ENCODE data around the gene TTC39B. TPM values are rescaled to one million over a fixed set of nuclear protein-coding genes. Genes with fewer than 3 reads are reported as not detected.
A peak's percentile ranks its signal among the peaks of the same experiment; 100 is the strongest.

TTC39B gene
- total RNA-seq, 1 donor from 2014 or later: 7.1 TPM

- no peak for DNase-seq (ENCODE audit: low spot score)
Measured at GRCh38 chr9:15231788-15232635, 75.0 kb downstream of the TTC39B start.

GRCh38 chr9:15229409-15229808 lies 77.6 kb downstream of the TTC39B start:
- no peak for DNase-seq (ENCODE audit: low spot score)
- no peak for ATAC-seq

More at GRCh38 chr9:15231788-15232635, 75.0 kb downstream of the TTC39B start:
- peak; percentile 80 for ATAC-seq

- DNase-seq (ENCODE audit: low spot score): no peak
Measured at GRCh38 chr9:15227491-15227890, 79.5 kb downstream of the TTC39B start.

DNA sequence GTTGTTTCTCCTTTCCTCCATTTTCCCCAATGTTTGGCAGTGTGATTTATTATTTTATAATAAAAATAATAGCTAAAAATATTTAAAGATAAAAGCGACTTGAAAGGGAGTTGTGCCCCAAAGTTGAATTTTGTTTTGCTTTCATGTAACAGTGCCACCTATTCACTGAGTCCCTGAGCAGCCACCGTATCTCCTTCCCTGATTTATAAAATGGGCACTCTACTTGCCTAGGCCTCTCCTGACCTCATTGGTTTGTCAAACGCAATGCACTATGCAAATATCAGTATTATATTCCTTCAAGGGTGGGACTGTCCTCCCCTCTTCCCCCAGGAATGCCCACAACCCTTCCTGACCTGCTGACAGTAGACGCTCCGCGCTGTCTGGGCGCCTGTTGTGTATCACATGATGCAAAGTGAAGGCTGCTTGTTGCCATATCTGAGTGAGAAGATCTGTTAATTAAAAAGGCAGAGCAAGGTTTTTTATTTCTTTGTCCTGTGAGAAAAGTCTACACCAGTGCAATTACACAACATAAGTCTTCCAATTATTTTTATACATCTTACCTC lies 81.4 kb downstream of the TTC39B start:
- DNase-seq (ENCODE audit: low spot score): no peak
- no peak for ATAC-seq

More at GRCh38 chr9:15227491-15227890, 79.5 kb downstream of the TTC39B start:
- ATAC-seq: no peak

DNA sequence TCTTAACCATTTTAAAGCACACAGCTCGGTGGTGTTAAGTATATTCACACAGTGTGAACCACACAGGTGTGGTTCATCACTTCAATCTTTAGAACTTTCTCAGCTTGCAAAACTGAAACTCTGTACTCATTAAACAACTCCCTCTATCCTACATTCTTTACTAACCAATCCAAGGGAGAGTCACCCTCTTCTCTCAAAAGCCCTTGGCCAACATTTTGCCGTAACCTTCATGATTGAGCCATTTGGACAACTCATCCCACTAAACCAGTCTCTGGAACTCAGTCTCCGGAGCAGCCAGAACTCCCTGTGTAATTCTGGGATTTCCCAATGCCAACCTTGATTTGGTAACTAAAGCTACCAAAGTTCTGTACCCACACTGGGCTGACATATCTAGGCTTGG lies 84.7 kb downstream of the TTC39B start:
- ATAC-seq (peak; percentile 82), DNase-seq (ENCODE audit: low spot score) (no peak)

DNA sequence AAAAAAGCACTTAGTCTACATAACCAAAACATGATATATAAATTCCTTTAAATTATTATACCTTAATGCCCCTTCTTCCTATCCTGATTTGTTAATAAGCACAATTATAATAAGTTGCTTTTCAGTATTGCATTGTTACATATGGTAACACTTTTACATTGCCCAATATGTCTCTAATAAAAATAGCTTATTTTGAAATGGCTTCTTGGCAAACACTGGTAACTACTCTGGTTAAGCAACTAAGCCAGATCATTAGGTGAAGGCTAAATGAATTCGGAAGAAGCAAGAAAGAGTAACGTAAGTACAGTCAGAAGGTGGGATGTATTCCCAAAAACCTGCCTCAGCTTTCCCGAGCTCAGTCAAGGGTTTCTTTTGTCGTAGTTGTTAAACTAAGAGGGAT lies 85.3 kb downstream of the TTC39B start:
- ATAC-seq: no peak
- no peak for DNase-seq (ENCODE audit: low spot score)

DNA sequence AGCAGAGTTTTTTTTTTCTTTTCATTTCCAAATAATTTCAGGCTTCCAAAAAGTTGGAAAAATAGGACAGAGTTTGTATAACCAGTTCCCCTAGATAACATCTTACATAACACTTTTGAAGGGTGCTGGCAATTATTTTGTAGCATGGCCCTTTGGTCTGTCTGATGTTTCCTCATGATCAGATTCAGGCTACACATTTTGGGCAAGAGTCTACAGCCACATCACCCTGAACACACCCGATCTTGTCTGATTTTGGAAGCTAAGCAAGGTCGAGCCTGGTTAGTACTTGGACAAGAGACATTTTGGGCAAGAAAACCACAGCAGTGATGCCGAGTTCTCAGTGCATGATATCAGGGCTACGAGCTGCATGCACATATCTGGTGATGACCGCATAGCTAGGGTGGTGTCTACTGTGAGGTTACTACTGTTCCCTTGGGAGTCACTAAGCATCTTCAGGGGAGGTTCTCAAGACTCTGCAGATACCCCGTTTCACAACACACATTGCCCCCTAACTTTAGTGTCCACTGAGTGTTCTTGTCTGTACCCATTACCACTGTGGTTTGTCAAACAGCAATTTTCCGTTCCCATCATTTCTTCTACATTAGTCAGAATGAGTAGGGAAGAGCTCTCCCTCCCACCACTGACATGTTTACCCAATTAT lies 86.2 kb downstream of the TTC39B start:
- no peak for DNase-seq (ENCODE audit: low spot score)
- peak; percentile 28 for ATAC-seq

DNA sequence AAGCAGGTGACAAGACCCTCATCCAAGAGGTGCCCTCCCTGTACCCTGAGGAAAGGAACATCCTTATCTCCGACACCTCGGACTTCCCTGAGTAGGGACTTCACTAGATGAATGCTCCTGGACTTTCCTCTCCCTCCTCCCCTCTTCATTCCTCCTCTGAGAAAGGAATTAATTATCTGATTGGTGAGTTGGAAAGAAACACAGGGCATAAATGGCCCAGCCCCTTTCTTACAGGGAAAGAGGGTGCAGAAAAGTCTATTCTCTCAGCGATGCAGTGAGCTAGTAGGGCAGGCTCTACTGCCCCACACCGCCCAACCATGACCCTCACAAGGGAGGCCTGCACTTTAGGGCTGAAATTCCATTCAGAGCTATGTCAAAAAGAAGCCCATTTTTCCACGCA lies 87.5 kb downstream of the TTC39B start:
- DNase-seq (ENCODE audit: low spot score) (no peak), ATAC-seq (no peak)

- no peak for ATAC-seq
- no peak for DNase-seq (ENCODE audit: low spot score)
Measured at GRCh38 chr9:15218994-15219393, 88.0 kb downstream of the TTC39B start.

- DNase-seq (ENCODE audit: low spot score) (no peak), ATAC-seq (no peak)
Measured at GRCh38 chr9:15213249-15213648, 93.8 kb downstream of the TTC39B start.

- no peak for DNase-seq (ENCODE audit: low spot score)
- peak; percentile 77 for ATAC-seq
Measured at GRCh38 chr9:15211815-15212495, 95.1 kb downstream of the TTC39B start.

GRCh38 chr9:15211160-15211814 lies 95.7 kb downstream of the TTC39B start:
- ATAC-seq: peak; percentile 97
- no peak for DNase-seq (ENCODE audit: low spot score)

DNA sequence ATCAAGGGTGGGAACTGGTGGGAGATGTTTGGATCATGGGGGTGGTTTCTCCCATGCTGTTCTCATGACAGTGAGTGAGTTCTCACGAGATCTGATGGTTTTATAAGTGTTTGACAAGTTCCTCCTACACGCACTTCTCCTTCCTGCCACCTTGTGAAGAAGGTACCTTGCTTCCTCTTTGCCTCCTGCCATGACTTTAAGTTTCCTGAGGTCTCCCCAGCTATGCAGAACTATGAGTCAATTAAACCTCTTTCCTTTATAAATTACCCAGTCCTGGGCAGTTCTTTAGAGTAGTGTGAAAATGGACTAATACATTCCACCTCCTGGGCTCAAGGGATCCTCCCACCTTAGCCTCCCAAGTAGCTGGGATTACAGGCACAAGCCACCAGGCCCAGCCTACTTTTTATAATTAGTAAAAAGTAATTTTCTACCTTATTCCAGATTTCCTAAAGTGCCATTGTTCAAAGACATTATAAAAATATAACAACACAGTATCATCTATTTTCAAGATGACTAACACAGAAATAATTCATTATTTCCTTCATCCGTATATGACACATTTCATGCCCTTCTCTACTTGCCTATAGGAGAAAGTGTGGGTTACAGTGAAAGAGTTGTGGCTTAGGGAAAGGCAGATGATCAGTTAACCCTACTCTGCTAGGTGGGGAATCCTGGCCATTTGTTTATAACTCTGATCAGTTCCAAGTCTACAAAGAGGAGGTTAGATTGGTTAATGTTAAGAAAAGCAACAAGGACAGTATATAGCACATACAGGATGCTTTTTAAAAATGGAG lies 99.9 kb downstream of the TTC39B start:
- ATAC-seq (no peak), DNase-seq (ENCODE audit: low spot score) (no peak)

DNA sequence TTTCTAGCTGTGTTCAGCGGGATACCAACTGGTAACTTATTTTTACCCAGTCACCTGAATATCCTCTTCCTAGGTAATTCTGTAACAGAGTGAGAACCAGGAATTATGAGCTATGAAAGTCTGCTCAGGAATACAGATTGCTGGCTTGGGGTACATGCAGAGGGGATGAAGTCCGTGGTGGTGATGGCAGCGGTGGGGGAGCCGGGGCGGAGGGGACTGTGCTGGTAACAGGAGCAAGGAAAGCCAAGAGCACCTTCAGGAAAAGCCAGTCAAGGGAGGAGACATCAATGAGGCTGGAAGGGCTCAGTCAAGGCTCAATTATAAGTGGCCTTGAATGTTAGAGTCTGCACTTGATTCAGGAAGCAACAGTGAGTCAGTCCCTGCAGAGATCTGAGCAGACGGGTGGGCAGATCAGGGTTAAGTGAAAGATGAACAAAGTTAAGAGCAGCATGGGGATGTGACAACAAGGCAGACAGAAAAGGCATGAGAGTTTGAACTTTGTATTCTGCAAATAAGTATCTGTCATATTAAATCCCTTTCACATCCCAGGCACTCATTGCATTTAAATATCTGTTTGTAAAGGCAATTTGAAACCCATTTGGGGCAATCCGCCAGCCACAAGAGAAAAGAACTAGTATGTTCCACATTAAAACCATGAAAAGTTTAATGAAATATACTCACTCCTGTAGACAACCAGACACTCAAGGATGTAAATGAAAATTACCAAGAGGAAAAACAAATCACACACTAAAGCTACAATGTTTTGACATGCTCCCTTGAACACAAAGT lies 101.2 kb downstream of the TTC39B start:
- DNase-seq (ENCODE audit: low spot score) (no peak), ATAC-seq (no peak)

- no peak for DNase-seq (ENCODE audit: low spot score)
- no peak for ATAC-seq
Measured at GRCh38 chr9:15203581-15203980, 103.4 kb downstream of the TTC39B start.

GRCh38 chr9:15200111-15200510 lies 106.9 kb downstream of the TTC39B start:
- no peak for DNase-seq (ENCODE audit: low spot score)
- no peak for ATAC-seq

DNA sequence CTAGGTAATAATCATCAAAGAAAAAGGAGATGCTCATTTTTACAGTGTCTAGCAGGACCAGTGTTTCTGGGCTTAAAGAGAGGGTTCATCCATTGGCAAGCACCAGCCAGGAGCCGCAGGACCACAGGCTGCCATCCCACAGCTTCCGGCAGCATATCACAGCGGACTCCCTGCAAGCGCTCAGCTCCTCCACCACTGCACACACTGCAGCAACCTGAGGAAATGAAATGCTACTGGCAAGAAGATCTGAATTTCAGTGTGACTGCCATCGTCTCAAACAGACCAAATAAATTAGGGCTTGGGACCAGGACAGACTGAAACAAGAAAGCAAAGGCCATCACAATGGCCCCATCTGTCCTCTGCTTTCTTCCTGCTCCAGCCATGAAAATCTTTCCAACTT lies 114.2 kb downstream of the TTC39B start:
- DNase-seq (ENCODE audit: low spot score): no peak
- no peak for ATAC-seq

DNA sequence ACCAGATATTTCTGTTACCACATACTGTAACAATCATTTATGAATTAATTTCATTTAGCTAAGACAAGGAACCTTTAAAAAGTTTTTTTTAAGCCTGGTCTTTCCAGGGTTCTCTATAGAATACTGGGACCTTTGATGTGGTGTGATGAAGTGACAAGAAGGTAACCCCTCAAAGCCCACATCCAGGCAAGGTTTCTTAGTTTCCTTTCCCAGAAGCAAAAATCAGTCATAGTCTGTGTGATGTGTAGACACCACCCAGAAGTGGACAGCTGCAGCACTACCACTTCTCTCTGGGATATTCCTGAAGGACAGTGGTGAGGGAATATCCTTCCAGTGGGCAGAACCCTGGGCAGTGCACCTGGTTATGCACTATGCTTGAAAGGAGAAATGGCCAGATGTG lies 115.6 kb downstream of the TTC39B start:
- DNase-seq (ENCODE audit: low spot score) (no peak), ATAC-seq (no peak)

- DNase-seq (ENCODE audit: low spot score): no peak
- ATAC-seq: no peak
Measured at GRCh38 chr9:15189481-15189880, 117.5 kb downstream of the TTC39B start.

All from left lobe of liver (tissue), 2 donors.